Stimulated activated naive CD8-positive, alpha-beta T cell treated with anti-CD3 and anti-CD28 coated beads, Interleukin-15, Interleukin-2, amounts not matched to agents 100 ng/mL and 50 ng/mL, for 24 hours (primary cell): ENCODE results near the gene RNF223.
A peak's percentile ranks its signal among the peaks of the same experiment; 100 is the strongest.
"Not testable (repeated sequence)": the region's sequence is repeated elsewhere in the genome, so short reads cannot be mapped to it uniquely, and the experiment has no call there.

Source experiments
- H3K27ac Mint-ChIP-seq: one replicate; pipeline ENCODE4 v1.8.0; 2021; ENCODE audit warnings: mild to moderate bottlenecking, mixed read lengths
- H3K27me3 Mint-ChIP-seq: one replicate; pipeline ENCODE4 v1.8.0; 2021; ENCODE audit warnings: mixed read lengths
- H3K36me3 Mint-ChIP-seq: one replicate; pipeline ENCODE4 v1.8.0; 2021; ENCODE audit warnings: low read depth, mixed read lengths
- H3K4me1 Mint-ChIP-seq: one replicate; pipeline ENCODE4 v1.8.0; 2021; ENCODE audit warnings: low read depth, mixed read lengths
- H3K4me3 Mint-ChIP-seq: one replicate; pipeline ENCODE4 v1.8.0; 2021; ENCODE audit warnings: mild to moderate bottlenecking, mixed read lengths
- H3K9me3 Mint-ChIP-seq: one replicate; pipeline ENCODE4 v1.8.0; 2021; ENCODE audit warnings: mixed read lengths

RNF223 gene

DNA sequence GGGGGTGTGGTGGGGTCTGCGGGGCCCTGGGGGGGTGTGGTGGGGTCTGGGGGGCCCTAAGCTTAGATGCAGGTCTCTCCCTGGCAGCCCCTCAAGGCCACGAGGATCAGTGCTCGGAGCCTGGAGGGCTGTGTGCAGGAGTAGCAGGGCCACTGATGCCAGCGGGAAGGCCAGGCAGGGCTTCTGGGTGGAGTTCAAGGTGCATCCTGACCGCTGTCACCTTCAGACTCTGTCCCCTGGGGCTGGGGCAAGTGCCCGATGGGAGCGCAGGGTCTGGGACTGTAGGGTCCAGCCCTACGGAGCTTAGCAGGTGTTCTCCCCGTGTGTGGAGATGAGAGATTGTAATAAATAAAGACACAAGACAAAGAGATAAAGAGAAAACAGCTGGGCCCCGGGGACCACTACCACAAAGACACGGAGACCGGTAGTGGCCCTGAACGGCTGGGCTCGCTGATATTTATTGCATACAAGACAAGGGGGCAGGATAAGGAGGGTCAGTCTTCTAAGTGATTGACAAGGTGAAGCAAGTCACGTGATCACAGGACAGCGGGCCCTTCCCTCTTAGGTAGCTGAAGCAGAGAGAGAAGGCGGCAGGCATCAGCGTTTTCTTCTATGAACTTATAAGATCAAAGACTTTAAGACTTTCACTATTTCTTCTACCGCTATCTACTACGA lies 8.7 kb downstream of the RNF223 start:
- H3K36me3 Mint-ChIP-seq, result no peaks in the 10 kb centered on the region
- peaks cover 1% of the 10 kb centered on the region for H3K27me3 Mint-ChIP-seq
- H3K4me1 Mint-ChIP-seq, result peaks cover 41% of the 10 kb centered on the region
- no peak overlapping the region for H3K27ac Mint-ChIP-seq
- H3K4me3 Mint-ChIP-seq, result peak overlapping the region; percentile 12
- no peaks in the 10 kb centered on the region for H3K9me3 Mint-ChIP-seq

GRCh38 chr1:1063945-1064831 lies 9.9 kb downstream of the RNF223 start:
- Mint-ChIP-seq H3K27me3 (peaks cover 5% of the 10 kb centered on the region), H3K4me1 (peaks cover 43% of the 10 kb centered on the region), H3K27ac (peak overlapping the region; percentile 85), H3K9me3 (no peaks in the 10 kb centered on the region), H3K4me3 (peak overlapping the region; percentile 79), H3K36me3 (no peaks in the 10 kb centered on the region)

GRCh38 chr1:1063261-1063944 lies 10.7 kb downstream of the RNF223 start:
- Mint-ChIP-seq H3K27me3 (peaks cover 9% of the 10 kb centered on the region), H3K9me3 (no peaks in the 10 kb centered on the region), H3K27ac (peak overlapping the region; percentile 85), H3K4me3 (peak overlapping the region; percentile 79), H3K36me3 (no peaks in the 10 kb centered on the region), H3K4me1 (peaks cover 48% of the 10 kb centered on the region)

DNA sequence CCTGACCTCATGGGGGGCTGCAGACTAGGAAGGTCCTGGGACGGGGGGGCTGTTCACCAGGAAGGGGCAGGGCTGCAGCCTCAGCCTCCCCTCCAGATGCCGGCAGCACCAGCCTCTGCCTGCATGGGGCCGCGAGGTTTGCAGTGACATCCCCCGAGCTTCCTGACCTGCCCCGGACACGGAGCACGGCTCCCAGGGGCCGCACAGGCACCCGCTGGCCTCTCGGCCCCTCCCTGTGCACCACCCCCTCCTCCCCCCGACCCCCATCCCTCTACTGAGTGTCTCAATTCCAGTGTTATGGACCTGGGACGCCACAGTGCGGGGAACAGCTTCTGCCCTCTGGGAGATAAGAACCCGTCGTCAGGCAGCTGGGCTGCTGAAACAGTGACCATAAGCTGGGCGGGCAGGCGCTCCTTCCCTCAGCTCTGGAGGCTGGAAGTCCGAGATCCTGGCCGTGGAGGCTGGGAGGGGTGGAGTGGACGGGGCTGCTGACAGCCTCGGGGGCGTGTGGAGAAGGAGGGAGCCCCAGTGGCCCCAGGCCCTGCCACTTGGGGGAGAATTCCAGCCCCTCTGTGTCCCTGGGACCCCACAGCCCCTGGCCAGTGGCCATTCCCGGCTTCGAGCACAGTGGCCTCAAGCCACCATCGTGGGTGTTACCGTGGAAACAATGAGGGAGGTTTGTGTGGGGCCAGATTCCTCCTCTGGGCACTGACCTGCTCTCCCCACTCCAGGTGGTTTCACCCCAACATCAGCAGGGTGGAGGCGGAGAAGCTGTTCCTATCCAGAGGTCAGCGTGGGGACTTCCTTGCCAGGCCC lies 11.6 kb downstream of the RNF223 start:
- Mint-ChIP-seq H3K4me1 (peaks cover 51% of the 10 kb centered on the region), H3K27ac (peak overlapping the region; percentile 75), H3K36me3 (no peaks in the 10 kb centered on the region), H3K9me3 (no peaks in the 10 kb centered on the region), H3K4me3 (peak overlapping the region; percentile 79), H3K27me3 (peaks cover 18% of the 10 kb centered on the region)

GRCh38 chr1:1061682-1062345 lies 12.3 kb downstream of the RNF223 start:
- peaks cover 22% of the 10 kb centered on the region for H3K27me3 Mint-ChIP-seq
- H3K4me3 Mint-ChIP-seq, result peak overlapping the region; percentile 79
- H3K36me3 Mint-ChIP-seq, result no peaks in the 10 kb centered on the region
- H3K27ac Mint-ChIP-seq, result peak overlapping the region; percentile 36
- peaks cover 51% of the 10 kb centered on the region for H3K4me1 Mint-ChIP-seq
- H3K9me3 Mint-ChIP-seq, result no peaks in the 10 kb centered on the region

- peaks cover 22% of the 10 kb centered on the region for H3K27me3 Mint-ChIP-seq
- no peaks in the 10 kb centered on the region for H3K36me3 Mint-ChIP-seq
- H3K4me3 Mint-ChIP-seq, result peak overlapping the region; percentile 83
- H3K9me3 Mint-ChIP-seq, result no peaks in the 10 kb centered on the region
- H3K4me1 Mint-ChIP-seq, result peaks cover 44% of the 10 kb centered on the region
- no peak overlapping the region for H3K27ac Mint-ChIP-seq
These were observed 13.7 kb downstream of the RNF223 start for GRCh38 chr1:1060281-1061000.

DNA sequence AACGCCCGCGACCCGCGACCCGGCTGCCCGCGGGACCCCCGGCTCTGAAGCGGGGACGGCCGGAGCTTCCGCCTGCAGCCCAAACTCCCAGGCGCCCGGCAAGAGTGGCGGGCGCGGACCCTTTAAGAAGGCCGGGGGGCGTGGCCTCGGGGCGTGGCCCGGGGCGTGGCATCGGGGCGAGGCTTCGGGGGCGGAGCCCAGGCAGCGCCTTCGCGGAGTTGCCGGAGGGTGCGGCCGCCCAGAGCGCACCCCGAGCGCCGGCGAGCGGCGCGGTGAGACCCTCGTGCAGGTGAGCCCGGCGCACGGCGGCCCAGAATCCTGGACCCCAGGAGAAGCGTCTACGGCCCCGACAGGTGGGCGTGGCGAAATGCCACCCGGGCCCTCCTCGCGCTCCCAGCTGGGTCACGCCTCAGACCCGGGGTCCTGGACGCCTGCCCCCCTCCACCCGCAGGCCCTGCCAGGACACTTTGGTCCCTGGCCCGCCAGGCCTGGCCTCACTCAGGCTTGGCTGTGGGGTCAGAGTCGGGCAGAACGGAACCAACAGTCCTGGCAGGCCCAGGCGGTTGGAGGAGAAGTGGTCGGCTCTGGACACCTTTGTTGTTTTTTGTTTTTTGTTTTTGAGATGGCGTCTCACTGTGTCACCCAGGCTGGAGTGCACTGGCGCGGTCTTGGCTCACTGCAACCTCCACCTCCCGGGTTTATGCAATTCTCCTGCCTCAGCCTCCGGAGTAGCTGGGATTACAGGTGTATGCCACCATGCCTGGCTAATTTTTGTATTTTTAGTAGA lies 14.4 kb downstream of the RNF223 start:
- Mint-ChIP-seq H3K4me1 (peaks cover 41% of the 10 kb centered on the region), H3K4me3 (peak overlapping the region; percentile 83), H3K36me3 (no peaks in the 10 kb centered on the region), H3K27me3 (peaks cover 22% of the 10 kb centered on the region), H3K9me3 (no peaks in the 10 kb centered on the region), H3K27ac (no peak overlapping the region)

GRCh38 chr1:1058921-1059493 lies 15.1 kb downstream of the RNF223 start:
- Mint-ChIP-seq H3K4me3 (peak overlapping the region; percentile 82), H3K27me3 (peaks cover 22% of the 10 kb centered on the region), H3K9me3 (no peaks in the 10 kb centered on the region), H3K27ac (no peak overlapping the region), H3K36me3 (no peaks in the 10 kb centered on the region), H3K4me1 (peaks cover 37% of the 10 kb centered on the region)

GRCh38 chr1:1058088-1058905 lies 15.8 kb downstream of the RNF223 start:
- Mint-ChIP-seq H3K27me3 (peaks cover 22% of the 10 kb centered on the region), H3K27ac (no peak overlapping the region), H3K4me3 (peak overlapping the region; percentile 82), H3K36me3 (no peaks in the 10 kb centered on the region), H3K4me1 (peaks cover 33% of the 10 kb centered on the region), H3K9me3 (no peaks in the 10 kb centered on the region)

DNA sequence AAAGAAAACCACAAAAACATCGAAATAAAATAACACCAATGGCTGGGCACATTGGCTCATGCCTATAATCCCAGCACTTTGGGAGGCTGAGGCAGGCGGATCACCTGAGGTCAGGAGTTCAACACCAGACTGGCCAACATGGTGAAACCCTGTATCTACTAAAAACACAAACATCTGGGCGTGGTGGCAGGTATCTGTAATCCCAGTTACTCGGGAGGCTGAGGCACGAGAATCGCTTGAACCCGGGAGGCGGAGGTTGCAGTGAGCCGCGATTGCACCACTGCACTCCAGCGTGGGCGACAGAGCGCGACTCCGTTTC lies 16.4 kb downstream of the RNF223 start:
- Mint-ChIP-seq H3K4me3 (peak overlapping the region; percentile 13), H3K4me1 (peaks cover 27% of the 10 kb centered on the region), H3K27me3 (peaks cover 22% of the 10 kb centered on the region)
- not testable (repeated sequence) for H3K9me3 Mint-ChIP-seq, H3K27ac Mint-ChIP-seq, H3K36me3 Mint-ChIP-seq

DNA sequence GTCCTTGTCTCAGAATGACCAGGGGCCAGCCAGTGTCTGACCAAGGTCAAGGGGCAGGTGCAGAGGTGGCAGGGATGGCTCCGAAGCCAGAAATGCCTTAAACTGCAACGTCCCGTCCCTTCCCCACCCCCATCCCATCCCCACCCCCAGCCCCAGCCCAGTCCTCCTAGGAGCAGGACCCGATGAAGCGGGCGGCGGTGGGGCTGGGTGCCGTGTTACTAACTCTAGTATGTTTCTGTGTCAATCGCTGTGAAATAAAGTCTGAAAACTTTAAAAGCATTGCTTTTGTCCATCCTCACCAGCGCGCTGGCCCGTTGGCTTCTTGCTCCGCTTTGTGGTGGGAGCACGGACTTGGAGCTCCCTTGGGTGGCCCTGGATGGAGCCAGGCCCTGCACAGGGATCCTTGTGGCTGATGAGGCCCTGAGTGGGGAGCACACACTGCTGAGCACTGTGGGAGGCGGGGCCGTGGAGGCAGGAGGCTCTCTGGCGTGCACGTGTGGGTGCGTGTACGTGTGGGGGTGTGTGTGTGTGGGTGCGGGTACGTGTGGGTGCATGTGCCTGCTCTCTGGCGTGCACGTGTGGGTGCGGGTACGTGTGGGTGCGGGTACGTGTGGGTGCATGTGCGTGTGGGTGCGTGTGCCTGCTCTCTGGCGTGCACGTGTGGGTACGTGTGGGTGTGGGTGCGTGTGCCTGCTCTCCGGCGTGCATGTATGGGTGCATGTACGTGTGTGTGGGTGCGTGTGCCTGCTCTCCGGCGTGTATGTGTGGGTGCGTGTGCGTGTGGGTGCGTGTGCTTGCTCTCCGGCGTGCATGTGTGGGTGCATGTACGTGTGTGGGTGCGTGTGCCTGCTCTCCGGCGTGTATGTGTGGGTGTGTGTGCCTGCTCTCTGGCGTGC lies 18.0 kb downstream of the RNF223 start:
- peaks cover 18% of the 10 kb centered on the region for H3K4me1 Mint-ChIP-seq

More for the DNA sequence above, 18.0 kb downstream of the RNF223 start:
- Mint-ChIP-seq H3K27ac (no peak overlapping the region), H3K27me3 (peaks cover 22% of the 10 kb centered on the region), H3K4me3 (no peak overlapping the region), H3K36me3 (peaks cover 5% of the 10 kb centered on the region), H3K9me3 (peaks cover 5% of the 10 kb centered on the region)
